H9 (cell line): ENCODE measurements around the gene HNRNPK. TPM values are rescaled to one million over a fixed set of nuclear protein-coding genes. Genes with fewer than 3 reads are reported as not detected.

Experiments used
- DNase-seq: peaks from one replicate; pipeline ENCODE4 v3.0.0-alpha.2; 2017
- H2AFZ ChIP-seq: one replicate; pipeline ENCODE4 v1.6.1; 2013; ENCODE audit warnings: mild to moderate bottlenecking, low read length, control low read depth, moderate library complexity
- H2AK5ac ChIP-seq: 2 replicates; pipeline ENCODE4 v1.6.1; 2013; ENCODE audit warnings: low read length, control low read depth, mixed read lengths; ENCODE audit not compliant: insufficient read length
- H2BK120ac ChIP-seq: one replicate; pipeline ENCODE4 v1.6.1; 2013; ENCODE audit warnings: low read depth, mild to moderate bottlenecking, low read length, control low read depth, inconsistent platforms; ENCODE audit not compliant: poor library complexity, severe bottlenecking
- H2BK12ac ChIP-seq: 2 replicates; pipeline ENCODE4 v1.6.1; 2013; ENCODE audit warnings: low read length, control low read depth, mixed read lengths, low read depth; ENCODE audit not compliant: insufficient read length
- H2BK15ac ChIP-seq: 2 replicates; pipeline ENCODE4 v1.6.1; 2013; ENCODE audit warnings: low read depth, low read length, control low read depth
- H2BK20ac ChIP-seq: one replicate; pipeline ENCODE4 v1.6.1; 2013; ENCODE audit warnings: low read depth, mild to moderate bottlenecking, low read length, control low read depth, inconsistent platforms; ENCODE audit not compliant: poor library complexity, severe bottlenecking
- H2BK5ac ChIP-seq: 2 replicates; pipeline ENCODE4 v1.6.1; 2013; ENCODE audit warnings: low read length, control low read depth, mixed read lengths; ENCODE audit not compliant: insufficient read length
- H3K14ac ChIP-seq: 2 replicates; pipeline ENCODE4 v1.6.1; 2013; ENCODE audit warnings: low read length, control low read depth; ENCODE audit not compliant: insufficient read depth
- H3K18ac ChIP-seq: 2 replicates; pipeline ENCODE4 v1.6.1; 2013; ENCODE audit warnings: low read depth, mild to moderate bottlenecking, mixed read lengths, low read length, control low read depth; ENCODE audit not compliant: insufficient read length
- H3K23ac ChIP-seq: 2 replicates; pipeline ENCODE4 v1.6.1; 2013; ENCODE audit warnings: low read length, control low read depth, mixed read lengths, low read depth; ENCODE audit not compliant: insufficient read length
- H3K23me2 ChIP-seq: 2 replicates; pipeline ENCODE4 v1.6.1; 2013; ENCODE audit warnings: low read depth, mild to moderate bottlenecking, mixed read lengths, low read length, control low read depth; ENCODE audit not compliant: insufficient read length, poor library complexity, severe bottlenecking
- H3K27ac ChIP-seq: 2 replicates; pipeline ENCODE4 v1.5.1; 2013; ENCODE audit warnings: low read length, control low read depth, mixed read lengths, low read depth; ENCODE audit not compliant: insufficient read length
- H3K27me3 ChIP-seq: 2 replicates; pipeline ENCODE4 v1.6.1; 2013; ENCODE audit warnings: low read length, control low read depth, inconsistent platforms; ENCODE audit not compliant: insufficient read depth
- H3K4ac ChIP-seq: 2 replicates; pipeline ENCODE4 v1.6.1; 2013; ENCODE audit warnings: low read depth, mild to moderate bottlenecking, control low read depth, inconsistent platforms, low read length, moderate library complexity
- H3K4me1 ChIP-seq: 2 replicates; pipeline ENCODE4 v1.6.1; 2013; ENCODE audit warnings: low read length, control low read depth, inconsistent platforms; ENCODE audit not compliant: insufficient read depth
- H3K4me2 ChIP-seq: 2 replicates; pipeline ENCODE4 v1.6.1; 2013; ENCODE audit warnings: low read length, control low read depth, mixed read lengths; ENCODE audit not compliant: insufficient read length, insufficient read depth
- H3K56ac ChIP-seq: 2 replicates; pipeline ENCODE4 v1.6.1; 2013; ENCODE audit warnings: low read depth, mild to moderate bottlenecking, mixed read lengths, low read length, control low read depth; ENCODE audit not compliant: insufficient read length
- H3K79me1 ChIP-seq: 2 replicates; pipeline ENCODE4 v1.6.1; 2013; ENCODE audit warnings: low read depth, mild to moderate bottlenecking, moderate library complexity, low read length, control low read depth, inconsistent platforms; ENCODE audit not compliant: insufficient read depth, poor library complexity, severe bottlenecking
- H3K79me2 ChIP-seq: 2 replicates; pipeline ENCODE4 v1.6.1; 2013; ENCODE audit warnings: low read length, control low read depth, inconsistent platforms; ENCODE audit not compliant: insufficient read depth
- H3K9ac ChIP-seq: 2 replicates; pipeline ENCODE4 v1.6.1; 2013; ENCODE audit warnings: low read length, control low read depth, mixed read lengths; ENCODE audit not compliant: insufficient read length; ENCODE audit errors: extremely low read depth
- H3K9me3 ChIP-seq: one replicate; pipeline ENCODE4 v1.6.1; 2013; ENCODE audit warnings: low read depth, low read length, inconsistent platforms; ENCODE audit not compliant: control insufficient read depth
- H3T11ph ChIP-seq: one replicate; pipeline ENCODE4 v1.6.1; 2013; ENCODE audit warnings: mild to moderate bottlenecking, low read length, control low read depth, inconsistent platforms
- H4K20me1 ChIP-seq: one replicate; pipeline ENCODE4 v1.6.1; 2013; ENCODE audit not compliant: control insufficient read depth, insufficient read length, insufficient read depth
- H4K5ac ChIP-seq: 2 replicates; pipeline ENCODE4 v1.6.1; 2013; ENCODE audit warnings: low read depth, mild to moderate bottlenecking, mixed read lengths, low read length, control low read depth; ENCODE audit not compliant: insufficient read length
- H4K8ac ChIP-seq: replicated peaks from 2 replicates; pipeline ENCODE4 v1.6.1; 2013; ENCODE audit warnings: low read length, control low read depth, mixed read lengths, low read depth; ENCODE audit not compliant: insufficient read length
- H4K91ac ChIP-seq: 2 replicates; pipeline ENCODE4 v1.6.1; 2013; ENCODE audit warnings: low read depth, mild to moderate bottlenecking, moderate library complexity, mixed read lengths, low read length, control low read depth; ENCODE audit not compliant: insufficient read length
- H3K27ac Mint-ChIP-seq, 3 experiments: 2 replicates in 2 of 3; 3 replicates in 1 of 3; pipeline ENCODE4 v1.8.0; 2020 to 2021; ENCODE audit warnings: mixed read lengths in 3 of 3, mild to moderate bottlenecking in 1 of 3, moderate library complexity in 1 of 3
- H3K27me3 Mint-ChIP-seq: 2 replicates; pipeline ENCODE4 v1.8.0; 2021; ENCODE audit warnings: low read depth, mild to moderate bottlenecking, moderate library complexity, mixed read lengths
- H3K36me3 Mint-ChIP-seq, 3 experiments: 2 replicates in 2 of 3; 3 replicates in 1 of 3; pipeline ENCODE4 v1.8.0; 2020 to 2021; ENCODE audit warnings: low read depth in 3 of 3, mixed read lengths in 3 of 3; ENCODE audit not compliant: insufficient read depth in 1 of 3
- H3K4me1 Mint-ChIP-seq, 2 experiments: 2 replicates each; pipeline ENCODE4 v1.8.0; 2020; ENCODE audit warnings: mixed read lengths in 2 of 2
- H3K4me3 Mint-ChIP-seq, 2 experiments: 2 replicates in 1 of 2; 3 replicates in 1 of 2; pipeline ENCODE4 v1.8.0; 2020 to 2021; ENCODE audit warnings: mild to moderate bottlenecking in 2 of 2, mixed read lengths in 2 of 2, moderate library complexity in 1 of 2
- H3K9me3 Mint-ChIP-seq, 2 experiments: 2 replicates in 1 of 2; 3 replicates in 1 of 2; pipeline ENCODE4 v1.8.0; 2020; ENCODE audit warnings: mild to moderate bottlenecking in 2 of 2, mixed read lengths in 2 of 2, moderate library complexity in 1 of 2
- WGBS: extraction: QIAGEN DNeasy Blood & Tissue Kit; methylation state at CpG from one replicate; pipeline ENCODE4 v1.1.7; 2013; ENCODE audit warnings: missing lambda C conversion rate, low lambda C conversion rate, mixed read lengths; ENCODE audit not compliant: insufficient read length; ENCODE audit errors: extremely low coverage; 5-methylcytosine and 5-hydroxymethylcytosine counted together
- total RNA-seq: library from RNA; stranded (reverse); gene quantifications from 2 replicates; pipeline ENCODE4 v1.2.1, GENCODE V29; 2021
- TF ChIP-seq, protein P1 (sequence below): fragments of 200-600 bp; sonication (generic); conservative IDR thresholded peaks from 3 replicates; pipeline ENCODE4 v1.8.0; 2021; ENCODE audit warnings: antibody characterized with exemption, mild to moderate bottlenecking

HNRNPK gene
- total RNA-seq, 1 experiment from 2014 or later, result 790 TPM

DNA sequence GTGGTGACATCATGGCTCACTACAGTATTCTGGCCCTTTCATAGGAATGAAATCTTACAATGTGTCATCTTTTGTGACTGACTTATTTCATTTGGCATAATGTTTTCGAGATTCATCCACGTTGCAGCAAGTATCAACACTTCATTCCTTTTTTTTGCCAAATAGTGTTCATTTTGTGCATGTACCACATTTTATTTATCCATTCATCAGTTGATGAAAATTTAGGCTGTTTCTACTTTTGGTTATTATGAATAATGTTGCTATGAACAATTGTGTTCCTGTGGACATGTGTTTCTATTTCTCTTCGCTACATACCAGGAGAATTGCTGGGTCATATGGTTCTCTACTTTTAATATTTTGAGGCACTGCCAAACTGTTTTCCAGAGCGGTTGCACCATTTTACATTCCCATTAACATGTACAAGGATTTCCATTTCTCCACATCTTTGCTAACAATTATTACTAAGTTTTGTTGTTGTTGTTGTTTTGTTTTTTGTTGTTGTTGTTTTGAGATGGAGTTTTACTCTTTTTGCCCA is 44.1 kb upstream of the HNRNPK start:
- no peak overlapping the region for H3T11ph ChIP-seq
- H3K4ac ChIP-seq, result no peak overlapping the region
- H3K14ac ChIP-seq, result no peak overlapping the region
- H3K9ac ChIP-seq, result no peak overlapping the region
- Mint-ChIP-seq H3K36me3 (no peaks in the 10 kb centered on the region), H3K9me3 (no peaks in the 10 kb centered on the region; a peak in 1 of 5 replicates), H3K4me1 (no peaks in the 10 kb centered on the region), H3K27me3 (peaks cover 7% of the 10 kb centered on the region), H3K4me3 (no peak overlapping the region), H3K27ac (no peak overlapping the region)
- H4K8ac ChIP-seq, result no peak overlapping the region
- no peaks in the 10 kb centered on the region for H3K27me3 ChIP-seq
- H3K27ac ChIP-seq, result no peak overlapping the region
- DNase-seq, result no peak
- H4K5ac ChIP-seq, result no peak overlapping the region
- no peak overlapping the region for H3K4me2 ChIP-seq
- no peak overlapping the region for H4K91ac ChIP-seq
- H2AFZ ChIP-seq, result no peak overlapping the region
- no peak overlapping the region for H2BK15ac ChIP-seq
- H3K18ac ChIP-seq, result no peak overlapping the region
- no peaks in the 10 kb centered on the region for H3K23me2 ChIP-seq
- TF ChIP-seq, protein P1, sequence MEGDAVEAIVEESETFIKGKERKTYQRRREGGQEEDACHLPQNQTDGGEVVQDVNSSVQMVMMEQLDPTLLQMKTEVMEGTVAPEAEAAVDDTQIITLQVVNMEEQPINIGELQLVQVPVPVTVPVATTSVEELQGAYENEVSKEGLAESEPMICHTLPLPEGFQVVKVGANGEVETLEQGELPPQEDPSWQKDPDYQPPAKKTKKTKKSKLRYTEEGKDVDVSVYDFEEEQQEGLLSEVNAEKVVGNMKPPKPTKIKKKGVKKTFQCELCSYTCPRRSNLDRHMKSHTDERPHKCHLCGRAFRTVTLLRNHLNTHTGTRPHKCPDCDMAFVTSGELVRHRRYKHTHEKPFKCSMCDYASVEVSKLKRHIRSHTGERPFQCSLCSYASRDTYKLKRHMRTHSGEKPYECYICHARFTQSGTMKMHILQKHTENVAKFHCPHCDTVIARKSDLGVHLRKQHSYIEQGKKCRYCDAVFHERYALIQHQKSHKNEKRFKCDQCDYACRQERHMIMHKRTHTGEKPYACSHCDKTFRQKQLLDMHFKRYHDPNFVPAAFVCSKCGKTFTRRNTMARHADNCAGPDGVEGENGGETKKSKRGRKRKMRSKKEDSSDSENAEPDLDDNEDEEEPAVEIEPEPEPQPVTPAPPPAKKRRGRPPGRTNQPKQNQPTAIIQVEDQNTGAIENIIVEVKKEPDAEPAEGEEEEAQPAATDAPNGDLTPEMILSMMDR, result no peak
- H4K20me1 ChIP-seq, result no peaks in the 10 kb centered on the region
- H3K9me3 ChIP-seq, result no peaks in the 10 kb centered on the region
- no peak overlapping the region for H3K23ac ChIP-seq
- no peak overlapping the region for H2BK20ac ChIP-seq
- WGBS, result no CpG with 5 or more reads among the region's 4 CpGs
- H3K4me1 ChIP-seq, result no peaks in the 10 kb centered on the region
- H2AK5ac ChIP-seq, result no peak overlapping the region
- no peak overlapping the region for H2BK12ac ChIP-seq
- no peaks in the 10 kb centered on the region for H3K79me1 ChIP-seq
- H2BK120ac ChIP-seq, result no peak overlapping the region
- no peak overlapping the region for H2BK5ac ChIP-seq
- no peak overlapping the region for H3K56ac ChIP-seq
- H3K79me2 ChIP-seq, result no peaks in the 10 kb centered on the region
